GM21447 (cell line): ENCODE results near the gene GPHN.
"Not testable (repeated sequence)": the region's sequence is repeated elsewhere in the genome, so short reads cannot be mapped to it uniquely, and the experiment has no call there.

ENCODE experiments used
- ATAC-seq: cut with Tn5 transposase; IDR thresholded peaks from one replicate; pipeline ENCODE4 v1.9.1; 2021; ENCODE audit not compliant: unreplicated experiment

GPHN gene

DNA sequence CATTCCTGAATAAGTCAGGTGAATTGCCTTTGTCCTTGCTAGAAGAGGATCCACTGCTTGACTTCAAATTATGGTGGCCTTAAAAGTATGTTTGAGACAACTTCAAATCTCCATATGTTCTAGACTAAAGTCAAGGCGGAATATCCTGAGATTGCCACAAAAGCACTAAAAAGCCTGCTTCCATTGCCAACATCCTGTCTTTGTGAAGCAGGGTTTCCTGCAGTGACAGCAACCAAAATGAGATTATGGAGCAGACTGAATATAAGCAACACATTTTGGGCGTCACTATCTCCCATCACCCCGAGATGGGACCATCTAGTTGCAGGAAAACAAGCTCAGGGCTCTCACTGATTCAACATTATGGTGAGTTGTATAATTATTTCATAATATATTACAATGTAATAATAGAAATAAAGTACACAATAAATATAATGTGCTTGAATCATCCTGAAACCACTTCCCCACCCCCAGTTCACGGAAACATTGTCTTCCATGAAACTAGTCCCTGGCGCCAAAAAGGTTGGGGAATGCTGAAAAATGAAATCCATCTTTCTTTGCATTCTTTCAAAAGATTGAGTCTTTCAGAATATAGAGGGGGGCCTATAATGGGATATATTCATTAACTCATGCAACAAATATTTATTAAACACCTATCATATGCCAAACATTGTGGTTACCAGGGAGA, 143.7 kb downstream of the GPHN start:
- ATAC-seq, result no peak

GRCh38 chr14:66652525-66653106, 144.7 kb downstream of the GPHN start:
- ATAC-seq, result no peak

- ATAC-seq, result no peak
Measured at GRCh38 chr14:66657780-66658179, 149.8 kb downstream of the GPHN start.

- no peak for ATAC-seq
Measured at GRCh38 chr14:66662374-66662773, 154.4 kb downstream of the GPHN start.

DNA sequence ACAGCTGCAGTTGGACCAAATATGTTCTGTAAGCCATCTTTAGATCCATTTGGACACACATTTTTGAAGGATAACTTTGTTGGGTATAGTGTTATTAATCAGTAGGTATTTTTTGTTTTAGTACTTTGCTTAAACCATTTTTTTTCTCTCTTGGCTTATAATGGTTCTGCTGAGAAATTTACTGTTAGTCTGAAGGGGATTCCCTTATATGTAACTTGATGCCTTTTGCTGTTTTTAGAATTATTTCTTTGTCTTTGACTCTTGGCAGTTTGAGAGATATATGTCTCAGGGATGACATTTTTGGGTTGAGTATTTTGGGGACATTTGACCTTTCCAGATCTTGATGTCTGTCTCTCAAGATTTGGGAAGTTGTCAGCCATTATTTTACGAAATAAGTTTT, 169.8 kb downstream of the GPHN start:
- no peak for ATAC-seq

GRCh38 chr14:66680216-66680615, 172.3 kb downstream of the GPHN start:
- no peak for ATAC-seq

DNA sequence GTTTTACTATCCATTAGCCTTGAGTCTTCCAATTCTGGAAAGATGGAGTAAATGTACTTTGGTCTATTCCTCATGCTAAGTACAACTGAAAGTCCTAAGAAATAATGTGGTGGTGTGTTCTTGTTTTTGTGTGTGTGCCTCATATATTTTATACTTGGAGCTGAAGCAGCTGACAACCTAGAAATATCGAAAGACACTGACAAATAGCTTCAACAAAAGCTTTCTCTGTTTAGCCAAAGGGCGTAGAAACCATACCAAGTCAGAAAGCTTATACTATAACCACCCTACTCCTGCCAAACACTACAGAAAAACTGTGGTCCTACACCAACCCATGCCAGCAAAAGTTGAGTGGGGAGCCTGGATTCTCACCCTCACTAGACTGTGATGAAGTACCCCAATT, 188.4 kb downstream of the GPHN start:
- ATAC-seq, result no peak

GRCh38 chr14:66698503-66698902, 190.6 kb downstream of the GPHN start:
- ATAC-seq, result no peak

- ATAC-seq, result no peak
Measured at GRCh38 chr14:66701813-66702212, 193.9 kb downstream of the GPHN start.

DNA sequence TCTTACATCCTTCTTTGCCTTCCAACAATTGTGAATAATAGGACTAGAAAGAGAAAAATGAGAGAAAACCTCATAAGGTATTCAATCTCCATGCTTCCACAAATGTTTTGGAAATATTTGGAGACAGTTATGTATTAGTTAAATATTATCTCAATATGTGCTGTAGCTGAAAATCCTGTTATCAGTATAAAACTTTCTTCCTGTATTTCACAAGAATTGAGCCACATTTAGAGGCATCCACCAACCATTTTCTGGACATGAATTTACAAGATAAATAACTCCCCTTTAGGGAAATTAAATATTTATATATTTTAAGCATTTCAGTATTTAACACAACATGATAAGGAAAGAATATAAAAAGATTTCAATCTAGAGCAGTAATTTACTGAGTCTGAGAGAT, 200.3 kb downstream of the GPHN start:
- no peak for ATAC-seq

GRCh38 chr14:66709291-66709690, 201.3 kb downstream of the GPHN start:
- ATAC-seq, result no peak

GRCh38 chr14:66714291-66714690, 206.3 kb downstream of the GPHN start:
- ATAC-seq, result not testable (repeated sequence)

- not testable (repeated sequence) for ATAC-seq
Measured at GRCh38 chr14:66715313-66715712, 207.4 kb downstream of the GPHN start.

- ATAC-seq, result no peak
Measured at GRCh38 chr14:66716227-66716626, 208.3 kb downstream of the GPHN start.

DNA sequence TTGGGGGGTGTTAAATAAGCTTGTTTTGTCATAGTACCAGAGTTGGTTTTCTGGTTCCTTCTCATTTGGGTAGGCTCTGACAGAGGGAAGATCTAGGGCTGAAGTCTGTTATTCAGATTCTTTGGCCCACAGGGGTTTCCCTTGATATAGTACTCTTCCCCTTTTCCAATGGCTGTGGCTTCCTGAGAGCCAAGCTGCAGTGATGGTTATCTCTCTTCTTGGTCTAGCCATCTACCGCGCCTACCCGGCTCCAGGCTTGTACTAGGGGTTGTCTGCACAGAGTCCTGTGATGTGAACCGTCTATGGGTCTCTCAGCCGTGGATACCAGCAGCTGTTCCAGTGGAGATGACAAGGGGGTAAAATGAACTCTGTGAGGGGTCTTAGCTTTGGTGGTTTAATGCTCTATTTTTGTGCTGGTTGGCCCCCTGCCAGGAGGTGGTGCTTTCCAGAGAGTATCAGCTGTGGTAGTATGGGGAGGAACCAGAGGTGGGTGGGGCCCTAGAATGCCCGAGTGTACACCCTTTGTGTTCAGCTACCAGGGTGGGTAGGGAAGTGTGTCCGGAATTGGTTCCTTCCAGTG, 209.7 kb downstream of the GPHN start:
- ATAC-seq, result no peak

GRCh38 chr14:66724996-66725395, 217.0 kb downstream of the GPHN start:
- ATAC-seq, result no peak

- not testable (repeated sequence) for ATAC-seq
Measured at GRCh38 chr14:66731298-66731697, 223.4 kb downstream of the GPHN start.

DNA sequence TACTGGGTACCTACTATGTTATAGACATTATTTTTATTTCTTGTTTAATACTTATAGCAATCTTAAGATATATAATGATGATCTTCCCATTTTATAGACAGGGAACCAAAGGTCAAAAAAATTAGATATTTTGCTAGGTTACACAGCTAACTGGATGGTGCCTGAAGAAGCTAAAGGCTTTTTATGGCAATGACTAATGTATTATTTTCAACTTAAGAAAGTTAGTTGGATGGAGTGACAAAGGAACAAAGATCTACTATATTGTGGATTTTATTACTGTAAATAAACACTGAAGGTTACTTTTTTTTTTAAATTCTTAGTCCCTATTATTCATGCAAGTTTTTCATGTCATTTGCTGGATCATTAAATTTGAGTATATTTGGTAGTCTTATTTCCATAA, 227.9 kb downstream of the GPHN start:
- ATAC-seq, result no peak

GRCh38 chr14:66739826-66740225, 231.9 kb downstream of the GPHN start:
- no peak for ATAC-seq

DNA sequence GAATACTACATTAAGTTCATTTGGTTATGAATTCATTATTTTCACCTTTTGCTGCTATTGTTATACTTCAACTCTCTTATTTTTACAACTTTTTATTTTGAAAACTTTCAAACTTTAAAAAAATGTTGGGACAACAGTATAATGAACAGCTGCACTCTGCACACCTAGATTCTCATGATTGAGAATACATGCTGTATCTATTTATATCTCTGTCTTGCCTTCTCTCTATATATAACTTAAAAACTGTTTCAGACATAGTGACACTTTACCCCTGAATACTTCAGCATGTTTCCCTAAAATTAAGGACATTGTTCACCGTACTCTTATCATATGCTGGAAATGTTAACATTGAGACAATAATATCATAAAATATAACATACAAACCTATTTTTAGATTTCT, 237.1 kb downstream of the GPHN start:
- ATAC-seq, result no peak

GRCh38 chr14:66746316-66747006, 238.5 kb downstream of the GPHN start:
- no peak for ATAC-seq

DNA sequence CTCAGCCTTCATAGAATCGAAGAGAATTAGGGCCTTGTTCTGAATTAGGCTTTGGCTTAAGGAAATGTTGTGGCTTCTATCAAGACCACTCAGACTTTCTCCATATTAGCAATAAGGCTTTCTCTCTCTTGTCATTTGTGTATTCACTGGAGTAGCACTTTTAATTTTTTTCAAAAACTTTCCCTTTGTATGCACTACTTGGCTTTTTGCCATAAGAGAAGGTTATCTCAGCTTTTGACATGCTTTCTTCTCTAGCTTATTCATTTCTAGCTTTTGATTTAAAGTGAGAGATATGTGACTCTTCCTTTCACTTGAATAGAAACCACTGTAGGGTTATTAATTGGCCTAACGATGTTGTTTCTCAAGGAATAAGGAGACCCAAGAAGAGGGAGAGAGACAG, 244.2 kb downstream of the GPHN start:
- ATAC-seq, result no peak
